Sigmoid colon (tissue), 4 donors: ENCODE results near the gene TMPRSS6.

Experiments
- EP300 ChIP-seq, 4 donors: sonication (generic); formaldehyde crosslinking; IDR thresholded peaks; one replicate each; pipeline ENCODE4 v1.6.1; 2017; ENCODE audit warnings: antibody characterized with exemption in 4 of 4
- POLR2A ChIP-seq, 2 donors: fragments of 450-650 bp; IDR thresholded peaks; one replicate each; pipeline ENCODE4 v1.6.1; 2016; ENCODE audit warnings: antibody characterized with exemption in 2 of 2, mild to moderate bottlenecking in 2 of 2, moderate library complexity in 2 of 2

GRCh38 chr22:37088108-37088605 lies 21.4 kb downstream of the TMPRSS6 start:
- TF ChIP-seq EP300 (IDR thresholded peaks at IDR 0.05) (no peak), POLR2A (IDR thresholded peaks at IDR 0.05) (no peak)
